B cell (primary cell): Measurements from ENCODE around the gene NCOA7. TPM values are rescaled to one million over a fixed set of nuclear protein-coding genes. Genes with fewer than 3 reads are reported as not detected.

Experiments used
- ATAC-seq: fragments of 200-7000 bp; cut with Tn5 transposase; one replicate; pipeline ENCODE4 v1.10.0; 2021; ENCODE audit warnings: low read depth, mild to moderate bottlenecking, moderate number of reproducible peaks, moderate library complexity
- CTCF ChIA-PET: fragments of 350-600 bp; sonication (Branson Sonifier 250); formaldehyde crosslinking; loops from one replicate; lab custom pipeline; 2021; ENCODE audit warnings: antibody characterized with exemption, inconsistent platforms; lab: Charles Lee
- POLR2A ChIA-PET: fragments of 350-600 bp; sonication (Branson Sonifier 250); formaldehyde crosslinking; loops from one replicate; lab custom pipeline; 2021; ENCODE audit warnings: antibody characterized with exemption; lab: Charles Lee
- DNase-seq: peaks from one replicate; pipeline ENCODE4 v3.0.0; 2013
- H2AFZ ChIP-seq: 2 replicates; pipeline ENCODE4 v1.6.1; 2012; ENCODE audit warnings: mild to moderate bottlenecking, low read depth, low read length; ENCODE audit not compliant: insufficient read depth, poor library complexity, severe bottlenecking
- H3K27ac ChIP-seq, 2 donors: 1 replicate in 1 of 2; 2 replicates in 1 of 2; pipeline ENCODE4 v1.5.1; 2012 to 2013; ENCODE audit warnings: low read length in 2 of 2, mild to moderate bottlenecking in 2 of 2, moderate library complexity in 1 of 2
- H3K27me3 ChIP-seq, 4 experiments: fragments of 200-600 bp in 1 of 4; sonication (generic) in 1 of 4; replicated peaks in 1 of 4; 1 replicate in 2 of 4; 2 replicates in 2 of 4; pipeline versions ENCODE4 v1.6.1 to v1.7.0; 2013 to 2016; ENCODE audit warnings: low read length in 3 of 4, mild to moderate bottlenecking in 2 of 4, mixed read lengths in 1 of 4, moderate library complexity in 1 of 4; ENCODE audit not compliant: insufficient read depth in 4 of 4, control insufficient read depth in 3 of 4; ENCODE audit errors: control extremely low read depth in 1 of 4
- H3K36me3 ChIP-seq, 2 experiments: replicated peaks in 1 of 2; 1 replicate in 1 of 2; 2 replicates in 1 of 2; pipeline versions ENCODE4 v1.6.1 to v1.7.1; 2013; ENCODE audit warnings: low read length in 1 of 2; ENCODE audit not compliant: insufficient read depth in 2 of 2, control insufficient read depth in 1 of 2; ENCODE audit errors: control extremely low read depth in 1 of 2, extremely low read depth in 1 of 2
- H3K4me1 ChIP-seq, 2 donors: fragments of 200-600 bp in 1 of 2; sonication (generic) in 1 of 2; 1 replicate in 1 of 2; 2 replicates in 1 of 2; pipeline versions ENCODE4 v1.5.1 to v1.6.1; 2013 to 2017; ENCODE audit warnings: low read length in 2 of 2; ENCODE audit not compliant: control insufficient read depth in 2 of 2, insufficient read depth in 2 of 2
- H3K4me2 ChIP-seq: replicated peaks from 2 replicates; pipeline ENCODE3; 2012; ENCODE audit warnings: mild to moderate bottlenecking, low read depth, low read length; ENCODE audit not compliant: poor library complexity, severe bottlenecking
- H3K4me3 ChIP-seq, 5 experiments: fragments of 200-600 bp in 1 of 5; sonication (generic) in 1 of 5; 1 replicate in 3 of 5; 2 replicates in 2 of 5; pipeline versions ENCODE4 v1.5.1 to v1.7.0; 2011 to 2016; ENCODE audit warnings: low read length in 4 of 5, mild to moderate bottlenecking in 4 of 5, low read depth in 2 of 5, control low read depth in 1 of 5, moderate library complexity in 1 of 5; ENCODE audit not compliant: insufficient read depth in 1 of 5; ENCODE audit errors: control extremely low read depth in 1 of 5, extremely low read depth in 1 of 5
- H3K79me2 ChIP-seq: fragments of 200-600 bp; sonication (generic); one replicate; pipeline ENCODE4 v1.6.0; 2016; ENCODE audit warnings: low read length; ENCODE audit not compliant: control insufficient read depth, insufficient read depth
- H3K9ac ChIP-seq: fragments of 200-600 bp; sonication (generic); 2 replicates; pipeline ENCODE4 v1.6.1; 2017; ENCODE audit warnings: mild to moderate bottlenecking, low read length, moderate library complexity
- H3K9me3 ChIP-seq, 3 donors: one replicate each; pipeline versions ENCODE4 v1.6.1 to v1.7.1; 2013; ENCODE audit warnings: low read length in 2 of 3; ENCODE audit not compliant: control insufficient read depth in 2 of 3, insufficient read depth in 1 of 3; ENCODE audit errors: control extremely low read depth in 1 of 3
- H4K20me1 ChIP-seq: 2 replicates; pipeline ENCODE4 v1.6.0; 2012; ENCODE audit warnings: mild to moderate bottlenecking, low read length; ENCODE audit not compliant: insufficient read depth, control insufficient read depth, poor library complexity, severe bottlenecking
- H3K27ac Mint-ChIP-seq: one replicate; pipeline ENCODE4 v1.8.0; 2021; ENCODE audit warnings: mixed read lengths
- H3K27me3 Mint-ChIP-seq: one replicate; pipeline ENCODE4 v1.8.0; 2021; ENCODE audit warnings: mixed read lengths
- H3K4me1 Mint-ChIP-seq: one replicate; pipeline ENCODE4 v1.8.0; 2021; ENCODE audit warnings: mixed read lengths
- H3K4me3 Mint-ChIP-seq: one replicate; pipeline ENCODE4 v1.8.0; 2021; ENCODE audit warnings: mixed read lengths
- H3K9me3 Mint-ChIP-seq: one replicate; pipeline ENCODE4 v1.8.0; 2022; ENCODE audit warnings: mixed read lengths; ENCODE audit not compliant: insufficient read depth
- EZH2 ChIP-seq: IDR thresholded peaks from 2 replicates; pipeline ENCODE4 v1.6.1; 2012; ENCODE audit warnings: borderline replicate concordance, low read depth, mild to moderate bottlenecking, moderate library complexity, low read length; ENCODE audit not compliant: insufficient read depth, poor library complexity, severe bottlenecking
- WGBS: methylation state at CpG from one replicate; pipeline ENCODE4 v1.1.5; 2013; ENCODE audit warnings: missing lambda C conversion rate; ENCODE audit not compliant: insufficient coverage; 5-methylcytosine and 5-hydroxymethylcytosine counted together
- intact Hi-C: fragments of 100-400 bp; cut with micrococcal nuclease; formaldehyde crosslinking; loops from one replicate; pipeline ENCODE4 v1.10.0; 2022
- polyA plus RNA-seq: library from polyadenylated mRNA; depleted of rRNA; stranded (reverse); fragments of >200 nt; gene quantifications from 2 replicates; pipeline ENCODE4 v1.2.3, GENCODE V29; 2012
- total RNA-seq, 2 donors: library from RNA; stranded (reverse); fragments of 120-200 nt in 1 of 2; gene quantifications; 1 replicate in 1 of 2; 2 replicates in 1 of 2; pipeline versions ENCODE4 v1.2.3 to v1.2.4, GENCODE V29; 2013 to 2022
- TF ChIP-seq, protein P1 (sequence below): fragments of 200-600 bp; IDR thresholded peaks from one replicate; pipeline ENCODE4 v1.8.0; 2022; ENCODE audit warnings: antibody characterized with exemption, mild to moderate bottlenecking

NCOA7 gene
- total and polyA plus RNA-seq, 2 donors (not counting 1 experiment from before 2014, with no cell fraction given), result 10.9 to 27.4 TPM

- POLR2A ChIA-PET, result no interaction called here
- H3K4me2 ChIP-seq, result no peak overlapping the region
- H3K9ac ChIP-seq, result no peak overlapping the region
- peaks cover 11 to 18% of the 10 kb centered on the region in 2 donors for H3K4me1 ChIP-seq
- WGBS, result no CpG with 5 or more reads among the region's 2 CpGs
- Mint-ChIP-seq H3K9me3 (no peaks in the 10 kb centered on the region), H3K27me3 (no peaks in the 10 kb centered on the region), H3K4me1 (peaks cover 25% of the 10 kb centered on the region), H3K4me3 (no peak overlapping the region), H3K27ac (no peak overlapping the region)
- no peaks in the 10 kb centered on the region for H3K27me3 ChIP-seq
- no peak overlapping the region for H3K4me3 ChIP-seq
- peaks cover 31% of the 10 kb centered on the region for H4K20me1 ChIP-seq
- intact Hi-C loops, result no loop called here
- ATAC-seq (no peak), DNase-seq (no peak)
- peaks cover 4 to 20% of the 10 kb centered on the region in 2 experiments for H3K36me3 ChIP-seq
- no peak overlapping the region for H3K27ac ChIP-seq
- no peaks in the 10 kb centered on the region for H3K9me3 ChIP-seq
- TF ChIP-seq, protein P1, sequence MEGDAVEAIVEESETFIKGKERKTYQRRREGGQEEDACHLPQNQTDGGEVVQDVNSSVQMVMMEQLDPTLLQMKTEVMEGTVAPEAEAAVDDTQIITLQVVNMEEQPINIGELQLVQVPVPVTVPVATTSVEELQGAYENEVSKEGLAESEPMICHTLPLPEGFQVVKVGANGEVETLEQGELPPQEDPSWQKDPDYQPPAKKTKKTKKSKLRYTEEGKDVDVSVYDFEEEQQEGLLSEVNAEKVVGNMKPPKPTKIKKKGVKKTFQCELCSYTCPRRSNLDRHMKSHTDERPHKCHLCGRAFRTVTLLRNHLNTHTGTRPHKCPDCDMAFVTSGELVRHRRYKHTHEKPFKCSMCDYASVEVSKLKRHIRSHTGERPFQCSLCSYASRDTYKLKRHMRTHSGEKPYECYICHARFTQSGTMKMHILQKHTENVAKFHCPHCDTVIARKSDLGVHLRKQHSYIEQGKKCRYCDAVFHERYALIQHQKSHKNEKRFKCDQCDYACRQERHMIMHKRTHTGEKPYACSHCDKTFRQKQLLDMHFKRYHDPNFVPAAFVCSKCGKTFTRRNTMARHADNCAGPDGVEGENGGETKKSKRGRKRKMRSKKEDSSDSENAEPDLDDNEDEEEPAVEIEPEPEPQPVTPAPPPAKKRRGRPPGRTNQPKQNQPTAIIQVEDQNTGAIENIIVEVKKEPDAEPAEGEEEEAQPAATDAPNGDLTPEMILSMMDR, result no peak
- TF ChIP-seq EZH2, result no peak
- H2AFZ ChIP-seq, result no peak overlapping the region
- peaks cover 83% of the 10 kb centered on the region for H3K79me2 ChIP-seq
- CTCF ChIA-PET, result interaction anchor here (1.1 to 2.0 kb wide), 3 partner anchors 10 to 650 kb away, joined by 3 to 11 read pairs (median 5); no protein-coding TSS in a partner anchor
These were observed 173.1 kb downstream of the NCOA7 start for GRCh38 chr6:125963817-125964216.

- Histone ChIP-seq H3K9me3 (no peaks in the 10 kb centered on the region), H3K79me2 (peaks cover 57% of the 10 kb centered on the region), H3K27me3 (no peaks in the 10 kb centered on the region), H3K27ac (no peak overlapping the region), H2AFZ (no peak overlapping the region), H3K4me3 (no peak overlapping the region), H4K20me1 (peaks cover 9% of the 10 kb centered on the region), H3K4me2 (no peak overlapping the region), H3K9ac (no peak overlapping the region), H3K36me3 (peaks cover 4 to 8% of the 10 kb centered on the region in 2 experiments), H3K4me1 (peaks cover 6 to 17% of the 10 kb centered on the region in 2 donors)
- intact Hi-C loops, result no loop called here
- no peak for DNase-seq
- TF ChIP-seq EZH2, result no peak
- TF ChIP-seq, protein P1, result no peak
- H3K4me1 Mint-ChIP-seq, result peaks cover 39% of the 10 kb centered on the region
- no peak for ATAC-seq
- H3K4me3 Mint-ChIP-seq, result no peak overlapping the region
- H3K27ac Mint-ChIP-seq, result no peak overlapping the region
- CTCF ChIA-PET, result no interaction called here
- WGBS, result no CpG with 5 or more reads among the region's 1 CpG
- no peaks in the 10 kb centered on the region for H3K27me3 Mint-ChIP-seq
- POLR2A ChIA-PET, result no interaction called here
- H3K9me3 Mint-ChIP-seq, result no peaks in the 10 kb centered on the region
These were observed 175.8 kb downstream of the NCOA7 start for GRCh38 chr6:125966569-125966968.
